SK-N-SH (cell line): ENCODE results near the gene STIL.

Experiments used
- CTCF ChIP-seq: fragments of 200-600 bp; sonication (generic); IDR thresholded peaks from 2 replicates; pipeline ENCODE4 v1.6.1; 2017; ENCODE audit warnings: antibody characterized with exemption, mild to moderate bottlenecking, moderate library complexity
- EZH2phosphoT487 ChIP-seq: fragments of 200-600 bp; sonication (generic); IDR thresholded peaks from 2 replicates; pipeline ENCODE4 v1.6.1; 2017; ENCODE audit warnings: low read depth, mixed run types, mild to moderate bottlenecking, antibody characterized with exemption, moderate library complexity, borderline replicate concordance
- FOXJ3 ChIP-seq: sonication (generic); formaldehyde crosslinking; IDR thresholded peaks from 2 replicates; pipeline ENCODE4 v1.5.1; 2020; ENCODE audit warnings: mild to moderate bottlenecking, missing genetic modification reagents
- GABPA ChIP-seq: IDR thresholded peaks from 2 replicates; pipeline ENCODE4 v1.4.0; 2012; ENCODE audit warnings: low read depth, mild to moderate bottlenecking
- JUND ChIP-seq: IDR thresholded peaks from 2 replicates; pipeline ENCODE4 v1.4.0; 2012
- NRF1 ChIP-seq: IDR thresholded peaks from 2 replicates; pipeline ENCODE4 v1.6.1; 2012; ENCODE audit warnings: low read depth, mild to moderate bottlenecking, low read length
- POLR2AphosphoS5 ChIP-seq: IDR thresholded peaks from 2 replicates; pipeline ENCODE4 v1.6.1; 2012; ENCODE audit warnings: low read depth, low read length
- RCOR1 ChIP-seq: fragments of 150-350 bp; IDR thresholded peaks from 2 replicates; pipeline ENCODE4 v1.6.1; 2017; ENCODE audit warnings: antibody characterized with exemption, low read length
- REST ChIP-seq: IDR thresholded peaks from 2 replicates; pipeline ENCODE4 v1.6.1; 2012; ENCODE audit warnings: mild to moderate bottlenecking, low read depth, low read length, moderate library complexity
- USF2 ChIP-seq: fragments of 150-350 bp; IDR thresholded peaks from 2 replicates; pipeline ENCODE4 v1.6.1; 2017; ENCODE audit warnings: antibody characterized with exemption, low read length, low read depth, borderline replicate concordance

GRCh38 chr1:47244339-47244862, 69.5 kb downstream of the STIL start:
- TF ChIP-seq CTCF (no peak), RCOR1 (no peak), POLR2AphosphoS5 (no peak), NRF1 (no peak), EZH2phosphoT487 (no peak), REST (no peak), JUND (no peak), GABPA (no peak), USF2 (no peak), FOXJ3 (CRISPR knock-in tag) (no peak)
